MM.1S (cell line): ENCODE data around the gene FNTB.

ENCODE experiments used
- EZH2 ChIP-seq: fragments of 300-600 bp; sonication (generic); optimal IDR thresholded peaks from 2 replicates; pipeline ENCODE3; 2017; ENCODE audit warnings: low read depth, mild to moderate bottlenecking, antibody characterized with exemption, low read length, mixed read lengths
- TF ChIP-seq, protein P1 (sequence below): fragments of 300-600 bp; sonication (generic); IDR thresholded peaks from 2 replicates; pipeline ENCODE4 v1.5.1; 2016; ENCODE audit warnings: antibody characterized with exemption, low read length, mixed read lengths

DNA sequence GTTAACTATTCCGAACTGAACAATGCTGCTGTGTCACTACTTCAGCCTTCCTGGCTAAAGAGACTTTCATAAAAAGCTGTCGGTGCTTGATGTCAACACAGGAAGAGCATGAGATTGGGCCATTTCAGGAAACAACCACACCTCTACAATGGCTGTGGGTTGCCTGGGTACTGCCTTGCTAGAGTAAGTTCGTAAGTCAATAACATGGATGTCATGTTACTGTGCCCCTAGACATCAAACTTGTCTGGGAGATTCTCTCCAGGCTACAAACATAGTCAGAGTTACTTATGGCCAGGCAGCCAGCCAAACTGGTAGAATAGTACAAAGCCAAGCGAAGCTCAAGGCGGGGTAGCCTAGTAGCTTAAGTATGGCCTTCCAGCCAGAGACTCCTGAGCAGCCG, 92.5 kb downstream of the FNTB start:
- TF ChIP-seq, protein P1, sequence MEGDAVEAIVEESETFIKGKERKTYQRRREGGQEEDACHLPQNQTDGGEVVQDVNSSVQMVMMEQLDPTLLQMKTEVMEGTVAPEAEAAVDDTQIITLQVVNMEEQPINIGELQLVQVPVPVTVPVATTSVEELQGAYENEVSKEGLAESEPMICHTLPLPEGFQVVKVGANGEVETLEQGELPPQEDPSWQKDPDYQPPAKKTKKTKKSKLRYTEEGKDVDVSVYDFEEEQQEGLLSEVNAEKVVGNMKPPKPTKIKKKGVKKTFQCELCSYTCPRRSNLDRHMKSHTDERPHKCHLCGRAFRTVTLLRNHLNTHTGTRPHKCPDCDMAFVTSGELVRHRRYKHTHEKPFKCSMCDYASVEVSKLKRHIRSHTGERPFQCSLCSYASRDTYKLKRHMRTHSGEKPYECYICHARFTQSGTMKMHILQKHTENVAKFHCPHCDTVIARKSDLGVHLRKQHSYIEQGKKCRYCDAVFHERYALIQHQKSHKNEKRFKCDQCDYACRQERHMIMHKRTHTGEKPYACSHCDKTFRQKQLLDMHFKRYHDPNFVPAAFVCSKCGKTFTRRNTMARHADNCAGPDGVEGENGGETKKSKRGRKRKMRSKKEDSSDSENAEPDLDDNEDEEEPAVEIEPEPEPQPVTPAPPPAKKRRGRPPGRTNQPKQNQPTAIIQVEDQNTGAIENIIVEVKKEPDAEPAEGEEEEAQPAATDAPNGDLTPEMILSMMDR, result no peak
- TF ChIP-seq EZH2, result no peak
